A549 (cell line): Measurements from ENCODE around the gene LHFPL2.

Experiments
- CBX2 ChIP-seq: fragments of 200-600 bp; sonication (generic); IDR thresholded peaks from 2 replicates; pipeline ENCODE4 v1.6.1; 2016; ENCODE audit warnings: low read depth, mild to moderate bottlenecking, borderline replicate concordance
- CTCF ChIP-seq: fragments of >200 bp; sonication (Bioruptor Twin); formaldehyde crosslinking; IDR thresholded peaks from 3 replicates; pipeline ENCODE4 v1.5.1; 2016
- EHMT2 ChIP-seq: fragments of 200-600 bp; sonication (generic); IDR thresholded peaks from 2 replicates; pipeline ENCODE4 v1.6.1; 2016; ENCODE audit warnings: antibody characterized with exemption, low read depth, mild to moderate bottlenecking, moderate library complexity
- EP300 ChIP-seq, 2 experiments: fragments of >200 bp; sonication (Bioruptor Twin); formaldehyde crosslinking; IDR thresholded peaks; 2 replicates in 1 of 2; 3 replicates in 1 of 2; pipeline ENCODE4 v1.6.1; 2016 to 2017
- GATA3 ChIP-seq: IDR thresholded peaks from 2 replicates; pipeline ENCODE4 v1.6.1; 2012; ENCODE audit warnings: borderline replicate concordance
- HES2 ChIP-seq: fragments of >200 bp; sonication (Bioruptor Twin); formaldehyde crosslinking; IDR thresholded peaks from 2 replicates; pipeline ENCODE4 v1.6.1; 2016
- POLR2A ChIP-seq: IDR thresholded peaks from 2 replicates; pipeline ENCODE4 v1.6.1; 2012; ENCODE audit warnings: mild to moderate bottlenecking, low read length
- POLR2AphosphoS2 ChIP-seq: conservative IDR thresholded peaks from 2 replicates; pipeline ENCODE4 v1.6.1; 2012; ENCODE audit warnings: low read length, improper control_type of control experiment, inconsistent platforms

- no peak for TF ChIP-seq GATA3
- TF ChIP-seq POLR2A = no peak
- TF ChIP-seq CBX2 = no peak
- no peak for TF ChIP-seq HES2
- TF ChIP-seq POLR2AphosphoS2 = no peak
- no peak for TF ChIP-seq CTCF
- TF ChIP-seq EP300 (IDR thresholded peaks at IDR 0.05) = no peak
- TF ChIP-seq EHMT2 = no peak
These were observed 27.6 kb upstream of the LHFPL2 start for GRCh38 chr5:78675956-78676730.
